ENCODE data around the gene CTNNA3.

The CTNNA3 gene

GRCh38 chr10:66990143-66990830, 705.7 kb downstream of the CTNNA3 start:
- ChIA-PET CTCF (interaction anchor here (0.7 kb wide), 1 partner anchor 309 kb away, joined by 3 read pairs; no protein-coding TSS in a partner anchor), POLR2A (no interaction called here)
- H3K9me3 ChIP-seq (ENCODE audit: control insufficient read depth, insufficient read depth, low read depth, low read length), result no peaks in the 10 kb centered on the region
- H3K36me3 ChIP-seq (ENCODE audit: control insufficient read depth in 2 of 2, insufficient read depth in 1 of 2, low read length in 2 of 2), result no peaks in the 10 kb centered on the region
- no peak for TF ChIP-seq ZSCAN23 (tag by site-specific recombination; IDR thresholded peaks at IDR 0.05)
- TF ChIP-seq ZNF214 (tag by site-specific recombination; IDR thresholded peaks at IDR 0.05; ENCODE audit: borderline replicate concordance), result no peak
- TF ChIP-seq ZNF518A (tag by site-specific recombination; conservative IDR thresholded peaks at IDR 0.05; ENCODE audit: low read depth), result no peak
- TF ChIP-seq ZNF391 (tag by site-specific recombination; IDR thresholded peaks at IDR 0.05; ENCODE audit: borderline replicate concordance, low read depth), result no peak
- TF ChIP-seq ZNF514 (tag by site-specific recombination; IDR thresholded peaks at IDR 0.05), result no peak
- TF ChIP-seq ZBTB8A (tag by site-specific recombination; IDR thresholded peaks at IDR 0.05), result no peak
- TF ChIP-seq EGR2 (tag by site-specific recombination; IDR thresholded peaks at IDR 0.05; ENCODE audit: low read depth), result no peak
- TF ChIP-seq ZNF114 (tag by site-specific recombination; IDR thresholded peaks at IDR 0.05), result no peak
- no peak for TF ChIP-seq ZNF701 (tag by site-specific recombination; IDR thresholded peaks at IDR 0.05)
- no peak for TF ChIP-seq MZF1 (tag by site-specific recombination; IDR thresholded peaks at IDR 0.05; ENCODE audit: borderline replicate concordance)
- TF ChIP-seq ZNF664 (tag by site-specific recombination; IDR thresholded peaks at IDR 0.05), result no peak
- TF ChIP-seq ZNF423 (tag by site-specific recombination; IDR thresholded peaks at IDR 0.05), result no peak
- no peak for TF ChIP-seq ZNF335 (tag by site-specific recombination; conservative IDR thresholded peaks at IDR 0.05)
- no peak for TF ChIP-seq ZNF239 (tag by site-specific recombination; IDR thresholded peaks at IDR 0.05)
- TF ChIP-seq ZNF350 (tag by site-specific recombination; IDR thresholded peaks at IDR 0.05), result no peak
- no peak for TF ChIP-seq AEBP2 (tag by site-specific recombination; IDR thresholded peaks at IDR 0.05; ENCODE audit: borderline replicate concordance)
- no peak for TF ChIP-seq ZNF792 (tag by site-specific recombination; IDR thresholded peaks at IDR 0.05)
- TF ChIP-seq ZNF571 (tag by site-specific recombination; IDR thresholded peaks at IDR 0.05), result no peak
- no peak overlapping the region for H3K4me3 ChIP-seq (ENCODE audit: low read depth, low read length)
- H3K4me1 ChIP-seq (ENCODE audit: control insufficient read depth, insufficient read depth, low read length), result no peaks in the 10 kb centered on the region
- H3K27ac ChIP-seq (ENCODE audit: extremely low read depth, low read depth, low read length), result no peak overlapping the region

GRCh38 chr10:66983475-66983818, 712.5 kb downstream of the CTNNA3 start:
- CTCF ChIA-PET, result no interaction called here
- Histone ChIP-seq H3K9me3 (ENCODE audit: control insufficient read depth, insufficient read depth, low read depth, low read length) (no peaks in the 10 kb centered on the region), H3K27ac (ENCODE audit: extremely low read depth, low read depth, low read length) (no peak overlapping the region), H3K4me1 (ENCODE audit: control insufficient read depth, insufficient read depth, low read length) (peaks cover 12% of the 10 kb centered on the region), H3K36me3 (ENCODE audit: control insufficient read depth in 2 of 2, insufficient read depth in 1 of 2, low read length in 2 of 2) (no peaks in the 10 kb centered on the region), H3K4me3 (ENCODE audit: low read depth, low read length) (no peak overlapping the region)
- TF ChIP-seq ZNF776 (tag by site-specific recombination; IDR thresholded peaks at IDR 0.05; ENCODE audit: borderline replicate concordance), result no peak
- POLR2A ChIA-PET, result no interaction called here
